H4 (cell line): ENCODE measurements around the gene MSRB1. TPM values are rescaled to one million over a fixed set of nuclear protein-coding genes. Genes with fewer than 3 reads are reported as not detected.
"Not testable (repeated sequence)": the region's sequence is repeated elsewhere in the genome, so short reads cannot be mapped to it uniquely, and the experiment has no call there.

Experiments
- DNase-seq: peaks from one replicate; pipeline ENCODE4 v3.0.0-alpha.2; 2015; ENCODE audit warnings: low spot score
- total RNA-seq: library from RNA; depleted of rRNA; stranded (reverse); fragments of >200 nt; shearing (Covaris generic); gene quantifications from 2 replicates; pipeline ENCODE4 v1.2.3, GENCODE V29; 2014; rRNA removed

Gene MSRB1
- total RNA-seq, 1 experiment from 2014 or later, result 25.3 TPM

DNA sequence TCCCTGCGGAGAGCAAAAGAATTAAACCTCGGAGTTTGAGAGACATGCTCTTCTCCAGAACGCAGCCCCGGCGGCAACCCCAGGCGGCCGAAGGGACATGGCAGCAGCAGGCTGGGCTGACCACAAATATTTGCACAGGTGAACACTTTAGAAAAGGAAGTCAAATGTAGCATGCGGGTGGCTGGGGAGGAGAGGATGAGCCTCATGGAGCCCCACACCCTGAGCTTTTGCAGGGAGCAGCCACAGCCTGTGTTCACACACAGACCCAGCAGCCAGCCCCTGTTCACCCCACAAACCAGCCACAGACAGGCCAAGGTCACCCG lies 42.6 kb downstream of the MSRB1 start:
- DNase-seq, result no peak

DNA sequence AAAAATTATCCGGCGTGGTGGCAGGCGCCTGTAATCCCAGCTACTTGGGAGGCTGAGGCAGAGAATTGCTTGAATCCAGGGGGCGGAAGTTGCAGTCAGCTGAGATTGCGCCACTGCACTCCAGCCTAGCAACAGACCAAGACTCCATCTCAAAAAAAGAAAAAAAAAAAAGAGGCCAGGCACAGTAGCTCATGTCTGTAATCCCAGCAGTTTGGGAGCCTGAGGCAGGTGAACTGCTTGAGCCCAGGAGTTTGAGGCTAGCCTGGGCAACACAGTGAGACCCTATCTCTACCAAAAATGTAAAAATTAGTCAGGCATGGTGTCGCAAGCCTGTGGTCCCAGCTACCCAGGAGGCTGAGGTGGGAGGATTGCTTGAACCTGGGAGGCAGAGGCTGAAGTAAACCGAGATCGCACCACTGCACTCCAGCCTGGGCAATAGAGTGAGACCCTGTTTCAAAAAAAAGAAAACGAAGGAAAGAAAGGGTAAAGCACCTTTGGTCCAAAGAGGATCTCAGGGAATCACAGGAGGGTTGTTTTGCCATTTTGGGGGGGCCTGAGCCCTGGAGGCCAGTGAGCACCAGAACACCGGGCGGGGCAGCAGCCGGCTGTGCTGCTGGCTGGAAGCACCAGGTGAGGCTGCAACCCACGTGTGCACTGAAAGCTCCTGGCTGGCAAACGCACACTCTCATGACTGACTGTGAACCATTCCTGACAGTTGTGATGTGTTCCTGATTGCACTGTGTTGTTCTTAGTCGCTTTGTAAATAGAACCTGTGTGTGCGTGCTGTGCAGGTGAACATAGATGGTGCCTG lies 43.2 kb downstream of the MSRB1 start:
- DNase-seq, result no peak

DNA sequence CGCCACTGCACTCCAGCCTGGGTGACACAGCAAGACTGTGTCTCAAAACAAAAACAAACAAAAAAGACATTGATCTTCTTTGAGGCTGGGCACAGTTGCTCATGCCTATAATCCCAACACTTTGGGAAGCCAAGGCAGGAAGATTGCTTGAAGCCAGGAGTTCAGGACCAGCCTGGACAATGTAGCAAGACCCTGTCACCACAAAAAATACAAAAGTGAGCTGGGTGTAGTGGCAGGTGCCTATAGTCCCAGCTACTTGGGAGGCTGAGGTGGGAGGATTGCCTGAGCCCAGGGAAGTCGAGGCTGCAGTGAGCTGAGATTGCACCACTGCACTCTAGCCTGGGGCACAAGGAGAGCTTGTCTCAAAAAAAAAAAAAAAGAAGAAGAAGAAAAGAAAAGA lies 45.3 kb downstream of the MSRB1 start:
- not testable (repeated sequence) for DNase-seq

DNA sequence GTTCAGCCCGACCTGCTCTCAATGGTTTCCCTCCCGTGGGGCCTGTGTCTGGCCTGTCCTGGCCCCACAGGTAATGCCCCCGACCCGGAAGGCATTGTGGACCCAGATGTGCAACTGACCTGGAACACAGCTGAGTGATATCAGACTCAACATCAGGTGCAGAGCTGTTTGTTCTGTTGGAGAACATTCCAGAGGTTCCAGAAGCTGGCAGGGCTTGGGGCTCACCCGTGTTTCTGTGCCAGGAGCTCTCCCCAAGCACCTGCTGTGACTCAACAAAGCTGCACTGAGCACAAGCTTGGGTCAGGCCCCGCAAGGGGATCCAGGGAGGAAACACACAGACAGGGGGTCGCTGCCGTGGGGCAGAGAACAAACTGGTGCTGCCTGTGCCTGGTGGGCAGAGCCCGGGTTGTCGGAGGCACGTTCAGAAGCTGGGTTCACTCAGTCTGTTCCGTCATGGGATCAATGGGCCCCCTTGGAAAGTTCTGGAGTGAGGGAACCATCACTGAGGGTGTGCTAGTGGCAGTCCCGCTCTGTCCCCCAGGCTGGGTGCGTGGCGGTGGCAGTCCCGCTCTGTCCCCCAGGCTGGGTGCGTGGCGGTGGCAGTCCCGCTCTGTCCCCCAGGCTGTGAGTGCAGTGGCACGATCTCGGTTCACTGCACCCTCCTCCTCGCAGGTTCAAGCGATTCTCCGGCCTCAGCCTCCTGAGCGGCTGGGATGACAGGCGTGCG lies 46.9 kb downstream of the MSRB1 start:
- DNase-seq, result no peak

DNA sequence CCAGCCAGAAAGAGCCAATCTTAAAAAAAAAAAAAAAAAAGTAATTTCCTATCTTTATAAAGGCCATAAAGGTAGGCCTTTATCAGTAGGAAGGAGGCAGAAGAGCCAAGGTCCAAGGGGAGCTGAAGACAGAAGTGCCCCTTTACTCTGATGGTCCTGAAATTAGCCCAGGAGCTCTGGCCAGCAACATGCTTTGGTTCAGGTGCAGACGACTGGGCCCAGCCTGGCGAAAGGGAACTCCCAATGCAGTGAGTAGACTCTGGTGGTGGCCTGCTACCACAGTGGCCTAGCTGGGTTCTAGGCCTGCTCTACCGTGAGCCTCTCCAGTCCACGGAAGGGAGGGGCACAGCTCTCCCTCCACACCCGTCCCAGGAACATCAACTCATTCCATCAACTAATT lies 47.9 kb downstream of the MSRB1 start:
- DNase-seq, result no peak

DNA sequence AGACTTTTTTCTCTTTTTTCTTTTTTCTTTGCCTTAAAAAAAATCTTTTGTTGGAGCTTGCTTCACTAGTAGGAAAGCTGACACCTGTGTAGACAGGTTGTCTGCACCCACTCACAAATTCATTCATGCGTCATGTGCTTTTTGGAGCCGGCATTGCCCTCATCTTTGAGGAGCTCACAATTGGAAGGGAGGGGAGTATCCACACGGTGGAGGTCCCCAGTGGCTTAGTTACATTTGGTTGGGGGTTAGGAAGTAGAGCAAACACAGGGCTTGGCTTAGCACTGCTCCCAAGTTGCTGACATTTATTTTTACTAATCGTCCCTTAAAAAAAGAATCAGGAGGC lies 52.3 kb downstream of the MSRB1 start:
- DNase-seq, result no peak

DNA sequence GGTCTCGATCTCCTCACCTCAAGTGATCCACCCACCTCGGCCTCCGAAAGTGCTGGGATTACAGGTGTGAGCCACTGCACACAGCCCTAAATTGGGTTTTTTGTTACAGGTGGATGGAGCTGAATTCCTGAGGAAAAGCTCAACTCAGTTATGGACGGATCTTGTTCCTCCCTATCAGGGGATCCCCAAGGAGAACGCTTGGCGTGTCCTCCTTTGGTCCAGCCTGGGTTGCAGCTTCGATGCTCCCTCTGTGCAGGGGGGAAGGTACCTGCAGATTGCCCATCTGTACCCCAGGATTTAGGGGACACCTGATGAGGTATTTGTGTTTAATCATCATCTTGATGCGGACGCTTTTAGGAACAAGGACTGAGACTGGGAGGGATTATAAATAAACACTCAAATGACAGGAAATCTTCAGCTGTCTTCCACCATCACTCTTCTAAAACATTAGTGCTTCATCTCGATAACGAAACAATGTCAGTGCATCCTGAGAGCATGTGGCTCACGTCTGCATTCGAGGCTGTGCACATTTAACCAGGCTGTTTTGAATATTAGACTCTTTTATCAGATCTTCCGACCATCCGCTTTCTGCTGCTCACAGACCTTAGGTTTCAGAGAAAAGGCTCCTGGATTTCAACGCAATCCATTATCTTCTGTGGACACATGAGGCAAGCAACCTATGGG lies 52.8 kb downstream of the MSRB1 start:
- DNase-seq, result no peak

Other genes starting within 250 kb of the MSRB1 start
- gene MAPK8IP3, start 237.0 kb downstream of the MSRB1 start, total RNA-seq, result 2.6 and 4.4 TPM in 2 replicates
- gene NME3, start 171.7 kb downstream of the MSRB1 start, total RNA-seq, result 0.50 TPM in 1 of 2 replicates, not detected in the other
- gene EME2, start 170.4 kb downstream of the MSRB1 start, total RNA-seq, result 0.90 and 1.2 TPM in 2 replicates
- 114 and 125 TPM in 2 replicates for gene MRPS34, start 170.1 kb downstream of the MSRB1 start, total RNA-seq
- gene SPSB3, start 160.6 kb downstream of the MSRB1 start, total RNA-seq, result 20.1 and 23.9 TPM in 2 replicates
- 38.9 and 112 TPM in 2 replicates for gene NUBP2, start 160.2 kb downstream of the MSRB1 start, total RNA-seq
- gene IGFALS, start 149.5 kb downstream of the MSRB1 start, total RNA-seq, result not detected in 2 replicates
- gene HAGH, start 116.4 kb downstream of the MSRB1 start, total RNA-seq, result 18.4 and 31.3 TPM in 2 replicates
- 23.8 and 27.6 TPM in 2 replicates for gene FAHD1, start 116.0 kb downstream of the MSRB1 start, total RNA-seq
- gene MEIOB, start 71.0 kb downstream of the MSRB1 start, total RNA-seq, result 2.8 and 9.0 TPM in 2 replicates
- not detected in 2 replicates for gene HS3ST6, start 24.8 kb downstream of the MSRB1 start, total RNA-seq
- gene RPL3L, start 11.5 kb upstream of the MSRB1 start, total RNA-seq, result not detected in 2 replicates
- 360 and 447 TPM in 2 replicates for gene NDUFB10, start 16.3 kb upstream of the MSRB1 start, total RNA-seq
- gene RPS2, start 21.6 kb upstream of the MSRB1 start, total RNA-seq, result 2,920 and 3,088 TPM in 2 replicates
- not detected in 2 replicates for gene RNF151, start 23.7 kb upstream of the MSRB1 start, total RNA-seq
- gene TBL3, start 28.9 kb upstream of the MSRB1 start, total RNA-seq, result 50.8 and 55.9 TPM in 2 replicates
- gene NOXO1, start 38.3 kb upstream of the MSRB1 start, total RNA-seq, result not detected in 2 replicates
- gene GFER, start 41.0 kb upstream of the MSRB1 start, total RNA-seq, result 13.4 and 15.1 TPM in 2 replicates
- 3.4 and 7.7 TPM in 2 replicates for gene SYNGR3, start 46.8 kb upstream of the MSRB1 start, total RNA-seq
- gene ZNF598, start 66.6 kb upstream of the MSRB1 start, total RNA-seq, result 5.5 and 10.4 TPM in 2 replicates
- gene NPW, start 76.6 kb upstream of the MSRB1 start, total RNA-seq, result 2.7 TPM in 1 of 2 replicates, not detected in the other
- 33.1 and 33.7 TPM in 2 replicates for gene NHERF2, start 83.7 kb upstream of the MSRB1 start, total RNA-seq
- 28.2 and 42.3 TPM in 2 replicates for gene NTHL1, start 104.6 kb upstream of the MSRB1 start, total RNA-seq
- 11.0 and 15.6 TPM in 2 replicates for gene TSC2, start 104.8 kb upstream of the MSRB1 start, total RNA-seq
- 10.9 and 14.1 TPM in 2 replicates for gene PKD1, start 192.7 kb upstream of the MSRB1 start, total RNA-seq
- 1.9 and 3.2 TPM in 2 replicates for gene RAB26, start 205.4 kb upstream of the MSRB1 start, total RNA-seq
- gene TRAF7, start 212.6 kb upstream of the MSRB1 start, total RNA-seq, result 58.2 and 71.0 TPM in 2 replicates